ENCODE measurements around the gene KCNK17. TPM values are rescaled to one million over a fixed set of nuclear protein-coding genes. Genes with fewer than 3 reads are reported as not detected.

Gene KCNK17
- total RNA-seq, 1 experiment from 2014 or later: not detected

- BruUV-seq (replicated peaks): no TSS peak
- in situ Hi-C loops (cut with HindIII; ENCODE audit: low pct_unique_long_range_greater_than_20kb, low sequenced_read_pairs): no loop called here
- CTCF ChIA-PET: no interaction called here
Observed at GRCh38 chr6:39330057-39330456, 15.8 kb upstream of the KCNK17 start.

DNA sequence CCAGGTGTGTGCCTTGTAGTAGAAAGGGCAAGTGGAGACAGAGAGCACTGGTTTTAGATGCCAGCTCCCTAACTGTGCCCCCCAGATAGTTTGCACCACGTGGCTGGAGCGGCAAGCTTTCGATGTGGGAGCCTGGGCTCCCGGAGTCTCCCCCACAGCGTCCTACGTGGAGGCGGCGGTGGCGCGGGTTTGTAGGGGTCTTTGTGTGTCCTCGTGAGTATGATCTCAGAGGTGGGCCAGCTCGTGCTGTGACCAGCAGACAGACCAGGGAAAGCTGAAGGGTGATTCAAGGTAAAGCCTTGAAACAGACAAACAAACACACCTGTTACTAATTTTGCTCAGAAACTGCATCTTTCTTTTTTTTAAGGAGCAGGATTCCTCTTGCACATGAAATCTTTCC is 13.8 kb upstream of the KCNK17 start:
- POLR2A ChIA-PET: no interaction called here
- intact Hi-C loops (cut with micrococcal nuclease; ENCODE audit: unreplicated experiment): no loop called here

More at GRCh38 chr6:39330057-39330456, 15.8 kb upstream of the KCNK17 start:
- Histone ChIP-seq H3K9me3 (ENCODE audit: control insufficient read depth, insufficient read depth, low read depth, low read length) (no peaks in the 10 kb centered on the region), H3K27me3 (ENCODE audit: control insufficient read depth, insufficient read depth, low read length) (peaks cover 6% of the 10 kb centered on the region), H3K4me3 (ENCODE audit: low read depth in 2 of 2, low read length in 2 of 2) (no peak overlapping the region), H3K27ac (ENCODE audit: low read length) (no peak overlapping the region), H3K36me3 (ENCODE audit: control insufficient read depth, insufficient read depth, low read length) (no peaks in the 10 kb centered on the region), H3K4me1 (ENCODE audit: control insufficient read depth, insufficient read depth, low read length) (no peaks in the 10 kb centered on the region)
- DNase-seq (ENCODE audit: low read depth, low spot score) (no peak), ATAC-seq (no peak)
- TF ChIP-seq POLR2AphosphoS5 (IDR thresholded peaks at IDR 0.05; ENCODE audit: low read depth, low read length): no peak
- TF ChIP-seq, protein P1, sequence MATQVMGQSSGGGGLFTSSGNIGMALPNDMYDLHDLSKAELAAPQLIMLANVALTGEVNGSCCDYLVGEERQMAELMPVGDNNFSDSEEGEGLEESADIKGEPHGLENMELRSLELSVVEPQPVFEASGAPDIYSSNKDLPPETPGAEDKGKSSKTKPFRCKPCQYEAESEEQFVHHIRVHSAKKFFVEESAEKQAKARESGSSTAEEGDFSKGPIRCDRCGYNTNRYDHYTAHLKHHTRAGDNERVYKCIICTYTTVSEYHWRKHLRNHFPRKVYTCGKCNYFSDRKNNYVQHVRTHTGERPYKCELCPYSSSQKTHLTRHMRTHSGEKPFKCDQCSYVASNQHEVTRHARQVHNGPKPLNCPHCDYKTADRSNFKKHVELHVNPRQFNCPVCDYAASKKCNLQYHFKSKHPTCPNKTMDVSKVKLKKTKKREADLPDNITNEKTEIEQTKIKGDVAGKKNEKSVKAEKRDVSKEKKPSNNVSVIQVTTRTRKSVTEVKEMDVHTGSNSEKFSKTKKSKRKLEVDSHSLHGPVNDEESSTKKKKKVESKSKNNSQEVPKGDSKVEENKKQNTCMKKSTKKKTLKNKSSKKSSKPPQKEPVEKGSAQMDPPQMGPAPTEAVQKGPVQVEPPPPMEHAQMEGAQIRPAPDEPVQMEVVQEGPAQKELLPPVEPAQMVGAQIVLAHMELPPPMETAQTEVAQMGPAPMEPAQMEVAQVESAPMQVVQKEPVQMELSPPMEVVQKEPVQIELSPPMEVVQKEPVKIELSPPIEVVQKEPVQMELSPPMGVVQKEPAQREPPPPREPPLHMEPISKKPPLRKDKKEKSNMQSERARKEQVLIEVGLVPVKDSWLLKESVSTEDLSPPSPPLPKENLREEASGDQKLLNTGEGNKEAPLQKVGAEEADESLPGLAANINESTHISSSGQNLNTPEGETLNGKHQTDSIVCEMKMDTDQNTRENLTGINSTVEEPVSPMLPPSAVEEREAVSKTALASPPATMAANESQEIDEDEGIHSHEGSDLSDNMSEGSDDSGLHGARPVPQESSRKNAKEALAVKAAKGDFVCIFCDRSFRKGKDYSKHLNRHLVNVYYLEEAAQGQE (IDR thresholded peaks at IDR 0.05; ENCODE audit: insufficient read depth in 1 of 2, low read depth in 2 of 2, low read length in 1 of 2): no peak
- no peak for TF ChIP-seq TCF7L2 (IDR thresholded peaks at IDR 0.05; ENCODE audit: low read depth, low read length)
- intact Hi-C loops (cut with micrococcal nuclease; ENCODE audit: unreplicated experiment): no loop called here
- POLR2A ChIA-PET: no interaction called here

More for the DNA sequence above, 13.8 kb upstream of the KCNK17 start:
- CTCF ChIA-PET: no interaction called here
- in situ Hi-C loops (cut with HindIII; ENCODE audit: low pct_unique_long_range_greater_than_20kb, low sequenced_read_pairs): no loop called here
- ATAC-seq (no peak), DNase-seq (ENCODE audit: low read depth, low spot score) (no peak)
- Histone ChIP-seq H3K4me3 (ENCODE audit: low read depth in 2 of 2, low read length in 2 of 2) (no peak overlapping the region), H3K27me3 (ENCODE audit: control insufficient read depth, insufficient read depth, low read length) (peaks cover 6% of the 10 kb centered on the region), H3K9me3 (ENCODE audit: control insufficient read depth, insufficient read depth, low read depth, low read length) (no peaks in the 10 kb centered on the region), H3K36me3 (ENCODE audit: control insufficient read depth, insufficient read depth, low read length) (no peaks in the 10 kb centered on the region), H3K27ac (ENCODE audit: low read length) (no peak overlapping the region), H3K4me1 (ENCODE audit: control insufficient read depth, insufficient read depth, low read length) (no peaks in the 10 kb centered on the region)
- TF ChIP-seq SIN3A (IDR thresholded peaks at IDR 0.05; ENCODE audit: borderline replicate concordance, insufficient read depth, low read depth, low read length): no peak
- TF ChIP-seq, protein P1 (IDR thresholded peaks at IDR 0.05; ENCODE audit: insufficient read depth in 1 of 2, low read depth in 2 of 2, low read length in 1 of 2): no peak
- TF ChIP-seq CTCF (IDR thresholded peaks at IDR 0.05): no peak
- no peak for TF ChIP-seq TCF7L2 (IDR thresholded peaks at IDR 0.05; ENCODE audit: low read depth, low read length)
- no peak for TF ChIP-seq POLR2AphosphoS5 (IDR thresholded peaks at IDR 0.05; ENCODE audit: low read depth, low read length)
- BruUV-seq (replicated peaks): no TSS peak

All from Panc1 (cell line).